Suprapubic skin (tissue), 4 donors: ENCODE measurements around the gene DOK5.

Experiments used
- EP300 ChIP-seq: sonication (generic); formaldehyde crosslinking; IDR thresholded peaks from one replicate; pipeline ENCODE4 v1.6.1; 2017; ENCODE audit warnings: antibody characterized with exemption
- POLR2A ChIP-seq, 2 donors: fragments of 450-650 bp; IDR thresholded peaks; one replicate each; pipeline ENCODE4 v1.6.1; 2017; ENCODE audit warnings: antibody characterized with exemption in 2 of 2, mild to moderate bottlenecking in 2 of 2, moderate library complexity in 2 of 2
- POLR2AphosphoS5 ChIP-seq, 3 donors: sonication (generic); formaldehyde crosslinking; IDR thresholded peaks; one replicate each; pipeline ENCODE4 v1.6.1; 2017; ENCODE audit warnings: antibody characterized with exemption in 3 of 3
- TF ChIP-seq, protein P1 (sequence below), 2 donors: fragments of 200-600 bp in 1 of 2; fragments of 450-650 bp in 1 of 2; sonication (generic) in 1 of 2; IDR thresholded peaks; one replicate each; pipeline ENCODE4 v1.5.1; 2016 to 2019; ENCODE audit warnings: antibody characterized with exemption in 2 of 2, mild to moderate bottlenecking in 1 of 2, moderate library complexity in 1 of 2

DNA sequence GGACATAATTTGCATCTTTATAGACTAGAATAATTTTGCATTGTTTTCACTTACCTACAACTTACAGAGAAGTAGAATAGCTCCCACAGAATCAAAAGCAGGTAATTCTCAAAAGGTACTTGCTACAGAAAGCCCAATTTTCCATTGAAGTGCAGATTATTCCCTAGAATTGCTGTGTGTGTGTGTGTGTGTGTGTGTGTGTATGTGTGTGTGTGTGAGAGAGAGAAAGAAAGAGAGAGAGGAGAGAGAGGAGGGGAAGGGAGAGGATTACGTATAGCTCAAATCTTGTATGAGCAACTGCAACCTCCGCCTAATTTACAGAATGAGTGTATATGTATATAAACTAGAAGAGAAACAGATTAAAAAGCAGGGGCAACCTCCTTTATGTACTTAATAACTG is 68.0 kb downstream of the DOK5 start:
- TF ChIP-seq, protein P1, sequence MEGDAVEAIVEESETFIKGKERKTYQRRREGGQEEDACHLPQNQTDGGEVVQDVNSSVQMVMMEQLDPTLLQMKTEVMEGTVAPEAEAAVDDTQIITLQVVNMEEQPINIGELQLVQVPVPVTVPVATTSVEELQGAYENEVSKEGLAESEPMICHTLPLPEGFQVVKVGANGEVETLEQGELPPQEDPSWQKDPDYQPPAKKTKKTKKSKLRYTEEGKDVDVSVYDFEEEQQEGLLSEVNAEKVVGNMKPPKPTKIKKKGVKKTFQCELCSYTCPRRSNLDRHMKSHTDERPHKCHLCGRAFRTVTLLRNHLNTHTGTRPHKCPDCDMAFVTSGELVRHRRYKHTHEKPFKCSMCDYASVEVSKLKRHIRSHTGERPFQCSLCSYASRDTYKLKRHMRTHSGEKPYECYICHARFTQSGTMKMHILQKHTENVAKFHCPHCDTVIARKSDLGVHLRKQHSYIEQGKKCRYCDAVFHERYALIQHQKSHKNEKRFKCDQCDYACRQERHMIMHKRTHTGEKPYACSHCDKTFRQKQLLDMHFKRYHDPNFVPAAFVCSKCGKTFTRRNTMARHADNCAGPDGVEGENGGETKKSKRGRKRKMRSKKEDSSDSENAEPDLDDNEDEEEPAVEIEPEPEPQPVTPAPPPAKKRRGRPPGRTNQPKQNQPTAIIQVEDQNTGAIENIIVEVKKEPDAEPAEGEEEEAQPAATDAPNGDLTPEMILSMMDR (IDR thresholded peaks at IDR 0.05) = no peak
- TF ChIP-seq POLR2AphosphoS5 (IDR thresholded peaks at IDR 0.05) (no peak), POLR2A (IDR thresholded peaks at IDR 0.05) (no peak), EP300 (no peak)
